HG03159 (cell line): ENCODE measurements around the gene ZNF490.
"Not testable (repeated sequence)": the region's sequence is repeated elsewhere in the genome, so short reads cannot be mapped to it uniquely, and the experiment has no call there.

Experiments
- ATAC-seq: cut with Tn5 transposase; IDR thresholded peaks from one replicate; pipeline ENCODE4 v1.9.1; 2021; ENCODE audit warnings: mild to moderate bottlenecking, moderate library complexity; ENCODE audit not compliant: unreplicated experiment

Gene ZNF490

GRCh38 chr19:12610540-12611360 is at the start of gene ZNF490, which contains the start of gene ZNF791:
Gene ZNF490 (minus strand): TSS chr19:12610813. CDS start chr19:12610680, 133 bp downstream.
Gene ZNF791 (plus strand): TSS chr19:12610920. CDS start chr19:12611080, 160 bp downstream.
- ATAC-seq = peak; percentile 67

- no peak for ATAC-seq
Measured at GRCh38 chr19:12657966-12658365, 47.4 kb upstream of the ZNF490 start.

- ATAC-seq = no peak
Measured at GRCh38 chr19:12656899-12657571, 46.4 kb upstream of the ZNF490 start.

GRCh38 chr19:12655546-12655945 is 44.9 kb upstream of the ZNF490 start:
- no peak for ATAC-seq

- no peak for ATAC-seq
Measured at GRCh38 chr19:12652219-12652618, 41.6 kb upstream of the ZNF490 start.

- ATAC-seq = no peak
Measured at GRCh38 chr19:12649941-12650340, 39.3 kb upstream of the ZNF490 start.

GRCh38 chr19:12648088-12648487 is 37.5 kb upstream of the ZNF490 start:
- ATAC-seq = no peak

- no peak for ATAC-seq
Measured at GRCh38 chr19:12647490-12648071, 37.0 kb upstream of the ZNF490 start.

GRCh38 chr19:12647047-12647446 is 36.4 kb upstream of the ZNF490 start:
- ATAC-seq = no peak

GRCh38 chr19:12646551-12646950 is 35.9 kb upstream of the ZNF490 start:
- no peak for ATAC-seq

GRCh38 chr19:12643716-12644115 is 33.1 kb upstream of the ZNF490 start:
- not testable (repeated sequence) for ATAC-seq

- no peak for ATAC-seq
Measured at GRCh38 chr19:12642506-12642905, 31.9 kb upstream of the ZNF490 start.

GRCh38 chr19:12641456-12641855 is 30.8 kb upstream of the ZNF490 start:
- no peak for ATAC-seq

- ATAC-seq = no peak
Measured at GRCh38 chr19:12639901-12640613, 29.4 kb upstream of the ZNF490 start.

- ATAC-seq = no peak
Measured at GRCh38 chr19:12638611-12639182, 28.1 kb upstream of the ZNF490 start.

- no peak for ATAC-seq
Measured at GRCh38 chr19:12636631-12637030, 26.0 kb upstream of the ZNF490 start.

GRCh38 chr19:12629215-12629614 is 18.6 kb upstream of the ZNF490 start:
- no peak for ATAC-seq

- ATAC-seq = no peak
Measured at GRCh38 chr19:12628040-12629022, 17.7 kb upstream of the ZNF490 start.

- ATAC-seq = no peak
Measured at GRCh38 chr19:12626958-12627357, 16.3 kb upstream of the ZNF490 start.
